Uterus (tissue), 4 donors: ENCODE data around the gene DNAJC5G. TPM values are rescaled to one million over a fixed set of nuclear protein-coding genes. Genes with fewer than 3 reads are reported as not detected.

Source experiments
- DNase-seq, 2 donors: peaks; one replicate each; pipeline ENCODE4 v3.0.0-alpha.2; 2019 to 2020
- H3K27ac ChIP-seq, 2 donors: fragments of 200-600 bp; sonication (generic); 1 replicate in 1 of 2; 2 replicates in 1 of 2; pipeline ENCODE4 v1.5.1; 2016 to 2018
- H3K27me3 ChIP-seq, 2 donors: fragments of 200-600 bp; sonication (generic); one replicate each; pipeline ENCODE4 v1.5.1; 2018 to 2019; ENCODE audit warnings: control low read depth in 1 of 2
- H3K36me3 ChIP-seq, 2 donors: fragments of 200-600 bp; sonication (generic); one replicate each; pipeline ENCODE4 v1.5.1; 2019; ENCODE audit warnings: control low read depth in 1 of 2
- H3K4me1 ChIP-seq, 2 donors: fragments of 200-600 bp; sonication (generic); one replicate each; pipeline ENCODE4 v1.5.1; 2018 to 2019; ENCODE audit warnings: control low read depth in 1 of 2
- H3K4me3 ChIP-seq, 2 donors: fragments of 200-600 bp; sonication (generic); 1 replicate in 1 of 2; 2 replicates in 1 of 2; pipeline ENCODE4 v1.5.1; 2018 to 2019; ENCODE audit warnings: mild to moderate bottlenecking in 1 of 2
- H3K9me3 ChIP-seq, 2 donors: fragments of 200-600 bp; sonication (generic); one replicate each; pipeline ENCODE4 v1.5.1; 2019; ENCODE audit warnings: control low read depth in 1 of 2
- CTCF ChIP-seq, 4 experiments: fragments of 200-600 bp in 2 of 4; fragments of 450-650 bp in 2 of 4; sonication (generic) in 2 of 4; IDR thresholded peaks; one replicate each; pipeline ENCODE4 v1.5.1; 2016 to 2019; ENCODE audit warnings: antibody characterized with exemption in 4 of 4, mild to moderate bottlenecking in 2 of 4, moderate library complexity in 1 of 4
- POLR2A ChIP-seq, 2 donors: fragments of 450-650 bp; IDR thresholded peaks; one replicate each; pipeline ENCODE4 v1.6.1; 2016; ENCODE audit warnings: antibody characterized with exemption in 2 of 2, mild to moderate bottlenecking in 1 of 2, moderate library complexity in 1 of 2
- intact Hi-C: fragments of 100-400 bp; cut with DNase I; formaldehyde crosslinking; loops from one replicate; pipeline ENCODE4 v1.15.1; 2023; ENCODE audit warnings: low total_unique reads
- total RNA-seq, 4 donors: library from RNA; depleted of rRNA in 3 of 4; stranded (reverse); fragments of >200 nt in 3 of 4; gene quantifications; one replicate each; pipeline versions ENCODE4 v1.1.0 to v1.2.4, GENCODE V29; 2014 to 2023
- donor health status: DM: yes; HTN: yes; CAD: no.

DNAJC5G gene
- total RNA-seq, 4 donors from 2014 or later: 0.77 to 3.9 (median 1.5) TPM; not detected in 1

GRCh38 chr2:27247893-27248292 is 27.3 kb upstream of the DNAJC5G start:
- Histone ChIP-seq H3K4me1 (no peaks in the 10 kb centered on the region), H3K27me3 (peaks cover 0 to 12% of the 10 kb centered on the region in 2 donors), H3K9me3 (no peaks in the 10 kb centered on the region), H3K36me3 (no peaks in the 10 kb centered on the region), H3K27ac (no peak overlapping the region), H3K4me3 (no peak overlapping the region)
- no peak for DNase-seq
- TF ChIP-seq POLR2A (IDR thresholded peaks at IDR 0.05): no peak
- TF ChIP-seq CTCF (IDR thresholded peaks at IDR 0.05): no peak
- intact Hi-C loops: no loop called here

- Histone ChIP-seq H3K27me3 (peaks cover 0 to 12% of the 10 kb centered on the region in 2 donors), H3K9me3 (no peaks in the 10 kb centered on the region), H3K27ac (no peak overlapping the region), H3K36me3 (no peaks in the 10 kb centered on the region), H3K4me1 (no peaks in the 10 kb centered on the region), H3K4me3 (no peak overlapping the region)
- no peak for DNase-seq
- TF ChIP-seq POLR2A (IDR thresholded peaks at IDR 0.05): no peak
- TF ChIP-seq CTCF (IDR thresholded peaks at IDR 0.05): no peak
- intact Hi-C loops: no loop called here
Observed at GRCh38 chr2:27249159-27249890, 25.9 kb upstream of the DNAJC5G start.

- Histone ChIP-seq H3K4me1 (no peaks in the 10 kb centered on the region), H3K27me3 (peaks cover 0 to 12% of the 10 kb centered on the region in 2 donors), H3K36me3 (no peaks in the 10 kb centered on the region), H3K9me3 (no peaks in the 10 kb centered on the region), H3K4me3 (no peak overlapping the region), H3K27ac (no peak overlapping the region)
- DNase-seq: no peak
- intact Hi-C loops: no loop called here
- no peak for TF ChIP-seq POLR2A (IDR thresholded peaks at IDR 0.05)
- peak in 3 of 4 experiments; percentile 18 to 62 (median 41) for TF ChIP-seq CTCF (IDR thresholded peaks at IDR 0.05)
Observed at GRCh38 chr2:27249891-27250651, 25.2 kb upstream of the DNAJC5G start.

GRCh38 chr2:27250652-27251379 is 24.4 kb upstream of the DNAJC5G start:
- Histone ChIP-seq H3K9me3 (no peaks in the 10 kb centered on the region), H3K27ac (no peak overlapping the region), H3K36me3 (no peaks in the 10 kb centered on the region), H3K27me3 (peaks cover 0 to 12% of the 10 kb centered on the region in 2 donors), H3K4me1 (no peaks in the 10 kb centered on the region), H3K4me3 (no peak overlapping the region)
- intact Hi-C loops: no loop called here
- DNase-seq: no peak
- no peak for TF ChIP-seq CTCF (IDR thresholded peaks at IDR 0.05)
- TF ChIP-seq POLR2A (IDR thresholded peaks at IDR 0.05): no peak
